Skin epidermis (tissue), 12 donors: ENCODE data around the gene HMGN1.

Experiments used
- H3K27ac ChIP-seq, 21 experiments: fragments of 200-600 bp; sonication (generic) in 11 of 21; one replicate each; pipeline ENCODE4 v1.5.0; 2020; ENCODE audit warnings: mild to moderate bottlenecking in 3 of 21, inconsistent platforms in 2 of 21, moderate library complexity in 2 of 21
- H3K4me3 ChIP-seq, 7 experiments: fragments of 200-600 bp; sonication (generic) in 2 of 7; one replicate each; pipeline ENCODE4 v1.5.0; 2020; ENCODE audit warnings: inconsistent platforms in 2 of 7, mild to moderate bottlenecking in 2 of 7, moderate library complexity in 1 of 7

The HMGN1 gene

GRCh38 chr21:39341249-39341923 is 7.5 kb downstream of the HMGN1 start:
- Histone ChIP-seq H3K27ac (no peak overlapping the region), H3K4me3 (no peak overlapping the region)

DNA sequence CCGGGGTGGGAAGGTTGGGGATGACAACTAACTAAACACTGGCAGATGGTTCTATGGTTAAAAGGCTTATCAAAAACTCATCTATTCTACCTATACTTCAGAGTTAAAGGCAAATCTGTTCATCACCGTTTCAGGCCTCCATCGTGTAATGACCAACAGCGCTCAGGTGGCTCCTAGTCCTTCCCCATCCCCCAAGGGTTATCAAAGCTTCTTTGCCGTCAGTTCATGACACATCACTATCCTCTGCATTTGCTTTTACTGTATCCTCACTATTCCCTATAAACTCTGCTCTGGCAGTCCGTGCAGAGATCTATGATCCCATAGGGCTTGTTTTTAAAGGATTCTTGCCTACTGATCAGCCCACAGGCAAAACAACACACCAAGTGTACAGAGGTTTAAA is 8.2 kb downstream of the HMGN1 start:
- Histone ChIP-seq H3K4me3 (no peak overlapping the region), H3K27ac (no peak overlapping the region)

DNA sequence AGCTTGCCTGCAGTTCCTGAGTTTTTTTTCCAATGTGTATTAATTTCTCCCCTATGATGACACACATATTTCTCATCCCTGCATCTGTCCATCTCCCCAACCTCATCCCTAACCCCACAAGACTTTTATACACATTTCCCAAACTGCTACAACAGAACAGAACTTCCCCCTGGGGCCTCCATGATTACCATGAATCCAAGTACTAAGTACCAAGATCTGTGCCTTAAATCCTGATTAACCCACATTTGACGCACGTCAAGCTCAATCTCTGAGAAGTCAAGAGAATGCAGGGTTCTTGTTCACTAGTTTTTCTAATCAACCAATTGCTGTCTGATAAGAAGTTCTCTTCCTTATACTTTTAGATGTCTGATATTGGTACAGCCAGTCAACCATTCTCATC is 9.7 kb downstream of the HMGN1 start:
- Histone ChIP-seq H3K4me3 (no peak overlapping the region), H3K27ac (no peak overlapping the region)

DNA sequence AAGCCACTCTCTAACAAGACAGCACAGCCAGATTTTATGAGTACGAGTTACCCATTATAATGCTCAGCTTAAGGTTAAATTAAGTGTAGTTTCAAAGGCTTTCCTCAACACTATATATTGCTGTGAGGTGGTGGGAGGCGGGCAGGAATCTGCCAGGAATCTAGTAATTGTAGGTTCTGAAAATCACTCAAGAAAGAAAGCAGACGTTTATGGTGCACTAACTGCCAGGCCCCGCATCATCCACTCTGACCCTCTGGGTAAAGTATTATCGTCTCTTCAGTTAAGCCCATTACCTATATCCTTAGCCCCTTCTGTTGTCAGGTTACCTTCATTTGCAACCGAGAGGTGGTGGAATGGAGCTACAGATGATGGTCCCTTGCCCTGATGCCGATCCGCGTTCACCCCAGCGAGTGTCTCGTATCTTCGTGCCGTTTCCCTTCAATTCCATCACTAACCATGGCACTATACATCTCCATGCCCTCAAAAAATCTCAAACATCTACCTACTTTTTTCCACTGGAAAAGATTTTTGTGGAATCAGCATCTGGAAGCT is 12.4 kb downstream of the HMGN1 start:
- Histone ChIP-seq H3K27ac (no peak overlapping the region), H3K4me3 (no peak overlapping the region)

DNA sequence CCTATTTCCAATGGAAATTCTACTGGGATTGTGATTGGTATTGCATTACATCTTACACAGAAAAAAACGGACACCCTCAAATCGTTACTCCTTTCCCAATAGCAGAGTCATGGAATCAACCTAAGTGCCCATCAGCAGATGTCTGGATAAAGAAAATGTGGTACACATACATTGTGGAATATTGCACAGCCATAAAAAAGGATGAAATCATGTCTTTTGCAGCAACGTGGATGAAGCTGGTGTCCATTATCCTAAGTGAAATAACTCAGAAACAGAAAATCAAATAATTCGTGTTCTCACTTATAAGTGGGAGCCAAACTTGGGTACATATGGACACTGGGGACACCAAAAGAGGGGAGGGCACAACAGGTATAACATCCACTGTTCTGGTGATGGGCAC is 14.3 kb downstream of the HMGN1 start:
- Histone ChIP-seq H3K4me3 (no peak overlapping the region), H3K27ac (no peak overlapping the region)

DNA sequence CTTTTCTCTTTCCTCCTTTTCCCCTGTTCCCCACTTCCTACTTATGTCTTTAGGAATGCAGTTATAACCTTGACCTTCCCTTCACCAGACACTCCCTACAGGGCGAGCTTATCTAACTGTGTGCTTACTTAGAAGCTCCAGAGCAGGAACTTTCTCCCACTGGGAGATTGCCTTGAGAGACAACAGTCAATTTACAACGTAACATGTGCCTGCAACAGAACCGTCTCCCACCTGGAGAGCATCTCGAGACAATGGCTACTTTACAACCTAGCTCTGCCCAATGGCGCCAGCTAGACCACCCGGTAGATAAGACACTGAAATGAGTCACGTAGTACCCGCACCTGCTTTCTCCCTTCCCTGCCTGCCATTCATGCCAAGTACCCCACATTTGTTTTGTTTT is 16.7 kb downstream of the HMGN1 start:
- H3K4me3 ChIP-seq = no peak overlapping the region
- H3K27ac ChIP-seq = no peak overlapping the region

DNA sequence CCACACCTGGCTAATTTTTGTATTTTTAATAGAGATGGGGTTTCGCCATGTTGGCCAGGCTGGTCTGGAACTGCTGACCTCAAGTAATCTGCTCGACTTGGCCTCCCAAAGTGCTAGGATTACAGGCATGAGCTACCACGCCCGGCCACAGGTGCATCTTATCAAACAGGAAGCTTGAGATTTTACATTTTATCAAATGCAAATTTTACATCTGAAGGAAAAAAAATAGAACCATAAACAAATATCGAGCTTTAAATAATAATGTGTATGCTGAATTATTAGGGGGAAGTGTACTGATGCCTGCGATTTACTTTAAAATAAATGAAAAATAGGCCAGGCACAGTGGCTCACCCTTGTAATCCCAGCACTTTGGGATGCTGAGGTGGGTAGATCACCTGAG is 18.9 kb downstream of the HMGN1 start:
- Histone ChIP-seq H3K27ac (no peak overlapping the region), H3K4me3 (no peak overlapping the region)

DNA sequence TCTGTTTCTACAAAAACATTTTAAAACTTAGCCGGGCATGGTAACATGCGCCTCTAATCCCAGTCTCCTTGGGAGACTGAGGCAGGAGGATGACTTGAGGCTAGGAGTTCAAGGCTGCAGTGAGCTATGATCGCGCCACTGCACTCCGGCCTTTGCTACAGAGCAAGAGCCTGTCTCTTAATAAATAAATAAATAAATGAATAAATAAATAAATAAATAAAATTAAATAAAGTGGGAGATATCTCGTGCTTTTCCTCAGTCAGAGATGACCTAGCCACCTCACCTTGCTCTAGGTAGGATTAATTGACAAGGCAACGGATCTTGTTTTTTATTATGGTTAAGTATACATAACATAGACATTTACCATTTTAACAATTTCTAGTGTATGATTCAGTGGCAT is 21.2 kb downstream of the HMGN1 start:
- H3K27ac ChIP-seq = no peak overlapping the region

DNA sequence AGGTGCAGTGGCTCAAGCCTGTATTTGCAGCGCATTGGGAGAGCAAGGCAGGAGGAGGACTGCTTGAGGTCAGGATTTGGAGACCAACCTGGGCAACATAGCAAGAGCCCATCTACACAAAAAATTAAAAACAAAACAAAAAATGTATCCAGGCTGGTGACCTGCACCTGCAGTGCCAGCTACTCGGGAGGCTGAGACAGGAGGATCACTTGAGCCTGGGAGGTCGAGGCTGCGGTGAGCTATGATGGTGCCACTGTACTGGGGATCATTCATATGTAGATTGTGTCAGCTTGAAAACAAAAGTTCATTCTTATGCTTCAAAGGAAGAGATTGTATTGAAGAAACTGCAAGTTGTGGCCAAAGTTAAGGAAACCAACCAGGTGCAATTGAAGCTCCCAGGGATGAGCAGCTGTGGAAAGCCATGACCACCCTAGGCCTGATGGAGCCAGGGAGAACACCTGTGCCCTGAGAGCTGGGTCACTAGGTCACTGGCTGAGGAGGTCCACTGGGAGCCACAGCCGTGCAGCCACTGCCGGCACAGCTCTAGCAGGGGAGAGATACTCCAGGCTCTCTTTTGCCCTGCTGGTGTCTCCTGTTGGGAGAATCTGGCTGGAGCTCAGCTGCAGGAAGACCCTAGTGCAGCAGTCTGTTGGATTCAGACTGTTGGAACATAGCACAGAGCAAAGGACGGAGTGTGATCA is 22.1 kb downstream of the HMGN1 start:
- Histone ChIP-seq H3K4me3 (no peak overlapping the region), H3K27ac (no peak overlapping the region)

More for the DNA sequence above, 21.2 kb downstream of the HMGN1 start:
- no peak overlapping the region for H3K4me3 ChIP-seq

DNA sequence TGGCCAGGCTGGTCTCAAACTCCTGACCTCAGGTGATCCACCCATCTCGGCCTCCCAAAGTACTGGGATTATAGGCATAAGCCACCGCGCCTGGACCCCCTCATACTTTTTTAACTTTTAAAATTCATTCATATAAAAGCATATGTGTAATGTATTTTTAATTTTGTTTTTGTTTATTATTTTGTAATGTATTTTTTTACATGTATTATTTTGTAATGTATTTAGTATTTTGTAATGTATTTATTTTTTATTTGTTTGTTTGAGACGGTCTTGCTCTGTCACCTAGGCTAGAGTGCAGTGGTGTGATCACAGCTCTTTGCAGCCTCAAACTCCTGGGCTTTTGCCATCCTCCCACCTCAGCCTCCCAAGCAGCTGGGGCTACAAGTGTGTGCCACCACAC is 23.4 kb downstream of the HMGN1 start:
- Histone ChIP-seq H3K27ac (no peak overlapping the region), H3K4me3 (no peak overlapping the region)

- Histone ChIP-seq H3K27ac (no peak overlapping the region), H3K4me3 (no peak overlapping the region)
Observed at GRCh38 chr21:39321424-39321823, 27.5 kb downstream of the HMGN1 start.

DNA sequence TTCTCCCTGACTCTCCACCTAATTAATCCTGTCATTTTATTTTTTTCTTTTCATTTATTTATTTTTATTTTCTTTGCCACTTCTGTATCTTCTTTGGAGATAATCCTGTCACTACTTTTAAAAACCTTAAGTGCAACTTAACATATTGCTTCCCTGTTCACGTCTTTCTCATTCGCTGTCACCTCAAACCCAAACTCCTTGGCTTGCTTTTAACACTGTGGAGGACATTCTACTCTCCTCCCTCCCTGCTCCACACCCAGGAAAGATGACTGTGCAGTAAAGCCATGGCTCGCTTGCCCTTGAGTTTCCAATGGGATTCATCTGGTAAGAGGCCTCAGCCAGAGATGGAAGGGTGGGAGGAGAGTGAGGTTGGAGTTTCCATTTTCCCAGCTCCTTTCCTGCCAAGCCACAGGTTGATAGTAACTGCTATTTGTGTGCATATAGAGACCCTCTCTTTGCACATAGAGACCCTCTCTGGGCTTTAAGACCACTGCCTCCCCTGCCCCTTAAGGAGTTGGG is 29.0 kb downstream of the HMGN1 start:
- Histone ChIP-seq H3K4me3 (no peak overlapping the region), H3K27ac (peak overlapping the region in 2 of 21 experiments; percentile 29 to 51)

- Histone ChIP-seq H3K4me3 (no peak overlapping the region), H3K27ac (peak overlapping the region in 2 of 21 experiments; percentile 29 to 51)
Observed at GRCh38 chr21:39319251-39319756, 29.6 kb downstream of the HMGN1 start.

- no peak overlapping the region for H3K27ac ChIP-seq
Observed at GRCh38 chr21:39318091-39318959, 30.6 kb downstream of the HMGN1 start.

GRCh38 chr21:39317134-39318090 is 31.5 kb downstream of the HMGN1 start:
- peak overlapping the region in 1 of 21 experiments; percentile 5 for H3K27ac ChIP-seq
- no peak overlapping the region for H3K4me3 ChIP-seq

More at GRCh38 chr21:39318091-39318959, 30.6 kb downstream of the HMGN1 start:
- no peak overlapping the region for H3K4me3 ChIP-seq

DNA sequence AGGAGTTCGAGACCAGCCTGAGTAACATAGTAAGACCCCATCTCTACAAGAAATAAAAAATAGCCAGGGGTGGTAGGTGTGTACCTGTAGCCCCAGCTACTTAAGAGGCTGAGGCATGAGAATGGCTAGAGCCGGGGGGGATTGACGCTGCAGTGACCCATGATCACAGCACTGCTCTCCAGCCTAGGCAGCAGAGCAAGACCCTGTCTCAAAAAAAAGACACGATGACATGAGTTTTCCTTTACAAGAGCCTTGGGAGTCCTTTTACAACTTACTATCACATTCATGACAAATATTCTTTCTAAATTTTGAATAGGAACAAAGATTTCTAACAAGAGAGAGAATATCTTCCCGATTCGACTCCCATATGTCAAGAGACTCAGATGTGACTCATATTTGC is 32.2 kb downstream of the HMGN1 start:
- no peak overlapping the region for H3K4me3 ChIP-seq
- peak overlapping the region in 1 of 21 experiments; percentile 5 for H3K27ac ChIP-seq

DNA sequence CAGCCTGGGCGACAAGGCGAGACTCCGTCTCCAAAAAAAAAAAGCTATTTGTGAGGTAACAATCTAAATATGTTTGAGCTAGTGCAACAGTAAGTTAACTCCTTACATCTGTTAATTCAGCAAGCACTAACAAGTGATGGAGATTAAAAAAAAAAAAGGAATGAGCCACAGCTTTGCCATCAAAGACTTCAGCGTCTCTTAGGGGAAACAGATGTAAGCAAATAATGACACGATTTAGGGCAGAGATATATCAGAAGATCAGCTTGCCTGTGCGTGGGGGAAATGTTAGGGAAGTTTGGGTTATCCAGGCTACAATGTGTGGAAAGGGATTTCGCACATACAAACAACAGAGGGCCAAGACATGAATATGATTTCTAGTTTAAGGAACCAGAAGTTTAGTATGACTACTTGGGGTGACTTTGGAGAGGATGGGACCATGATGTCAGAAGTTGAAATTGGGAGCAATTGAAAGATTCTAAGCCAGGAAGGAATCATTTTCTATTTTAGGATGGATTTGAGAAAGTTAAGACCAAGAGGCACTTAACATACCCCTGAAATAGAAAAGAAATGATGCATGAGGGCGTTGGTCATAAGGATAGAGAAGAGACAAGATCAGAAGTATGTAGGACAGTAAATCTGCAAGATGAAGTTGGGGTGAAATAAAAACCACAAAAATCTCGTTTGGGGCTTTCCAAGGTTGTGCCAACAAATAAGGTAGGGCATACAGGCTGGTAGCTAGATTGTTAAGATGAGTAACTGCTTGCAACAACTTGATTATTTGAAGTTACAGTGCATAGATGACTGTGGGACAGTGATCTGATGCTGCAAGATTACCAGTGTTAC is 33.1 kb downstream of the HMGN1 start:
- no peak overlapping the region for H3K27ac ChIP-seq

More for the DNA sequence above, 33.1 kb downstream of the HMGN1 start:
- no peak overlapping the region for H3K4me3 ChIP-seq
